GM06990 (cell line): ENCODE results near the gene TCAIM.

ENCODE experiments used
- DNase-seq: peaks from one replicate; pipeline ENCODE4 v3.0.0-alpha.2; 2011; ENCODE audit not compliant: insufficient read length; ENCODE audit errors: extremely low read depth
- H3K27me3 ChIP-seq: replicated peaks from 2 replicates; pipeline ENCODE4 v1.6.0; 2011; ENCODE audit warnings: low read length; ENCODE audit not compliant: control insufficient read depth, insufficient read depth
- H3K36me3 ChIP-seq: 2 replicates; pipeline ENCODE4 v1.5.1; 2011; ENCODE audit warnings: low read length; ENCODE audit not compliant: control insufficient read depth, insufficient read depth
- H3K4me3 ChIP-seq: replicated peaks from 2 replicates; pipeline ENCODE4 v1.5.1; 2011; ENCODE audit warnings: low read depth, mild to moderate bottlenecking, control low read depth, low read length
- CTCF ChIP-seq: IDR thresholded peaks from 2 replicates; pipeline ENCODE4 v1.5.1; 2011; ENCODE audit warnings: low read length, control low read depth, mild to moderate bottlenecking, inconsistent platforms; ENCODE audit not compliant: insufficient read depth, poor library complexity, severe bottlenecking

TCAIM gene

DNA sequence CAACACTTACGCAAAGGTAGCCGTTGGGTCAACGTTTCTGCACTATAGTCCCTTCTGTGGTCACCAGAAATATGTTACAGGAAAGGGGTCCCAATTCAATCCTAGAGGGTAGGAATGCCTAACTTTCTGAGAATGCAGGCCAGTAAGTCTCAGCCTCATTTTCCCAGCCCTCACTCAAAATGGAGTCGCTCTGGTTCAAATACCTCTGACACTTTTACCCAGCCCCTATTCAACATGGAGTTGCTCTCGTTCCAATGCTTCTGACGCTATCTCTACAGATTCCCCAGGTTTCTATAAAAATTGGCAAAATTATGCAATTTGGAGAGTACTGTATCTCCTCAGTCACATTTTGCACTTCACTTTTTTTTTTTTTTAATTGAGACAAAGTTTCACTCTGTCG lies 99.2 kb downstream of the TCAIM start:
- DNase-seq: no peak
- H3K27me3 ChIP-seq: no peaks in the 10 kb centered on the region
- H3K4me3 ChIP-seq: no peak overlapping the region
- no peak for TF ChIP-seq CTCF
- H3K36me3 ChIP-seq: no peaks in the 10 kb centered on the region

DNA sequence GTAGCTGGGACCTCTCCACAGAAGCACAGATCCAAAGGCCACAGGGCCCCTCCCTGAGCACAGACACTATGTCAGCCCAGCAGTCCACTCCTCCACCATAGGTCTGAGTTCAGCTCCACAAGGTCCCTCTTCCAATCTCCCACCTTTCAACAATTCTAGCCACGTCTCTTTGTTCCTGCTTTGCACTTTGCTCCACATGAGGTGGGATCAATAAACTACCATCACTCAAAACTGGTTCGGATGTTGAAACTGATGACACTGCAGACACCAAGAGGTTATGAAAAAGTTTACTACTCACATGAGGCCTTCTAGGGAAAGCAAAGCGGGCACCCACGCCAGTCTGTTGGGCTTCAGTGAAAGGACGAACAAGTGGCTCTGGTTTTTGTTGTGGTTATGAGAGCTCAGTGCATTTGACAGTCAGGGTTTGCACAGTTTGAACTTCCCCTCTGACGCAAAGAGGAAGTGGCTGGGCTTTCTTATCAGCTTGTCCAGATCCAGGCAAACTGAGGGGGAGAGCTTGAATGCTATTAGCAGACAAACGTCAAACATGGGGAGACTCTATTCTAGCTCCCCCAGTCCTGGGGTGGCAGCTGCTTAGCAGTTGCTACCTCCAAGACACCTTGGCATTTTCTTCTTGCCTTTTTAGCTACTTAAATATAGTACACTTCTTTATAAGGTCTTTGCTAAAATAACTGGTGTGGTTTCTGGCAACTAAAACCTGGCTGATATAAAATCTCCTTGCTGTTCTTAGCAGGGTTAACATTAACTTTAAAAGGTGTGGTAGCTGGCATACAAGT lies 101.1 kb downstream of the TCAIM start:
- no peak for TF ChIP-seq CTCF
- no peak overlapping the region for H3K4me3 ChIP-seq

GRCh38 chr3:44442596-44443309 lies 104.2 kb downstream of the TCAIM start:
- no peaks in the 10 kb centered on the region for H3K27me3 ChIP-seq
- no peak overlapping the region for H3K4me3 ChIP-seq
- peaks cover 2% of the 10 kb centered on the region for H3K36me3 ChIP-seq
- no peak for TF ChIP-seq CTCF
- DNase-seq: no peak

More for the DNA sequence above, 101.1 kb downstream of the TCAIM start:
- Histone ChIP-seq H3K27me3 (no peaks in the 10 kb centered on the region), H3K36me3 (no peaks in the 10 kb centered on the region)
- DNase-seq: peak; percentile 56

DNA sequence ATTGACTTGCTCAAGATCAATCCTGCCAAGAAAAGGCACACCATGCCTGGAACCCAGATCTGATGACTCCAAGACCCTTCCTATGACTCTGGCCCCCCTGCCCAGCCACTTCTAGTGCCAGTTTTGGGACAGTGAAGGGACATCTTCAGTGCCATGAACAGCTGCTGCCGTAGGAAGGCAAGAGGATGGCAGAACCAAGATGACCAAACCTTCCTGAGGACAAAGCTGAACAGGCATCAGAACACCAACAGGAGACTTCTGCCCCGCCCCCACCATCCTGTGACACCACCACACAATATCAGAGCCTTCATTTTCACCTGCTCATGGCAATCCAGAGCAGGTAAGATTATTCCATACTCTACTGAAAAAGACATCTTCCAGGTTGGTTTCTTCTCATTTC lies 105.9 kb downstream of the TCAIM start:
- Histone ChIP-seq H3K4me3 (no peak overlapping the region), H3K27me3 (no peaks in the 10 kb centered on the region), H3K36me3 (peaks cover 14% of the 10 kb centered on the region)
- TF ChIP-seq CTCF: no peak
- no peak for DNase-seq

GRCh38 chr3:44444896-44445691 lies 106.5 kb downstream of the TCAIM start:
- Histone ChIP-seq H3K36me3 (peaks cover 16% of the 10 kb centered on the region), H3K4me3 (no peak overlapping the region), H3K27me3 (no peaks in the 10 kb centered on the region)
- DNase-seq: no peak
- TF ChIP-seq CTCF: no peak
